ENCODE results near the gene HIBADH. TPM values are rescaled to one million over a fixed set of nuclear protein-coding genes. Genes with fewer than 3 reads are reported as not detected.
"Not testable (repeated sequence)": the region's sequence is repeated elsewhere in the genome, so short reads cannot be mapped to it uniquely, and the experiment has no call there.

Gene HIBADH
- total RNA-seq, 1 donor from 2014 or later: 29.8 TPM

DNA sequence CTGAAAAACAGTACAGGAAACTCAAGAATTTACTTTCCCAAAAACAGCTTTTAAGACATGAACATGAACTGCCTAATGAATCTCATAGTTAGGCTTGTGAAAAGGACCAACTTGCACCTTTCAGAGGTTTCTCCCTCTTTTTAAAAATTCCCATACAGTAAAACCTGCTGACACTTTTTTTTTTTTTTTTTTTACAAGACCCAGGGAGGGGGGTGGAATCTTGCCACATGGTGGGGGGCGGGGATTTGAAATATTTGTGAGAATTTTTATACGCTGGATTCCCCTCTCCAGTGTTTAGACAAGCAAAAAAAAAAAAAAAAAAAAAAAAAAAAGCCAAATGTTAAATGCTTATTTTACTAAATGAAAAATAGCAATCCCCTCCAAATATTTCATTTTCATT, 57.4 kb downstream of the HIBADH start:
- DNase-seq (ENCODE audit: extremely low read depth, low read depth, low spot score): no peak

DNA sequence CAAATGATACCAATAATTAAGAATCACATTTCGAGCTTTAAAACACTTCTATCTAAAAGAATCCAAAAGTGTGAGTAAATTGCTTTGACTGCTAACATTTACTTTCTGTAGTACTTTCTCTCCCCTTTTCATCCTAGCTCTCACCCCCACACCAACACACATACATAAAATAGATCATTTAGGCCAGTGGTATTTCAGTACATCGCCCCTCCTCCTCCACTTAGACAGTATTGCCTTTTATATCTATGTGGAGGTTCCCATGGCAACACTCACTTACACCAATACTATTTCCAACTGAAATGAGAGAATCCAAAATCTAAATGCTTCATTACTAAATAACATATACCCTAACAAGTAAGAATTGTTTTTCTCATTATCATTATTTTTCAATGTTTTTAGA, 58.9 kb downstream of the HIBADH start:
- DNase-seq (ENCODE audit: extremely low read depth, low read depth, low spot score): no peak

DNA sequence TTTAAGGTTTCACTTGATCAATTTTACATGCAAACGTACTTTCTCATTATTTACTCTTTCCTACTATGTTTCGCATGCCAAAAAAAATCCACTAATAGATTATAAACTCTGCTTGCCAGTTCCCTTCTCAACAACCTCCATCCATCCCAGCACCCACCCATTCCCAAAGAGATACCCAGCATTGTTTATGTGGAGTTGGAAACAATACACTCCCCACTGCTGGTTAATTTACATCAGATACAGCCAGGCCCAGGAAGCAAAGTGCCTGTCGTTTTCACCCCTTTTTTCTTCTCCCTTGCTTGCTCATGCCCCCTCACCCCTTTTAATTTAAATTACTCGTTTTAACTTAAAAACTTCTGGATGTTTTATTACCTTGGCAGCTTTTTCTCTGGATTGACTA, 59.9 kb downstream of the HIBADH start:
- DNase-seq (ENCODE audit: extremely low read depth, low read depth, low spot score): no peak

DNA sequence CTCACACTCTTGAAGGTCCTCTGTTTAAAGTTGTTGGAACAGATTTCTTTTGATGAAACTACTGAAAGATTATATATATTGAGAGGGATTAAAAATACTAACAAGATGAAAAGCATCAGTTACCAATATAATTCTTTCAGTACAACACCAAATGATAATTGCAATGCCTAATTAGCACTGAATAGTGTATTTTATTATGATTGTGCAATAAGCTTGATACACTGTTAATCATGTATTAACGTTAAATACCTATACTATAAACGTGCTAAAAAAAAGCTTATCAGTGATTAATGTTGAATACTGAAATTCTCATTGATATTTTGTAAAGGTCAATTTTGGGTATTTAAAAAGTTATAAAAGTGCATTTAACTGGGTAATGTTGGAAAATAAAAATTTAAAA, 61.5 kb downstream of the HIBADH start:
- no peak for DNase-seq (ENCODE audit: extremely low read depth, low read depth, low spot score)

DNA sequence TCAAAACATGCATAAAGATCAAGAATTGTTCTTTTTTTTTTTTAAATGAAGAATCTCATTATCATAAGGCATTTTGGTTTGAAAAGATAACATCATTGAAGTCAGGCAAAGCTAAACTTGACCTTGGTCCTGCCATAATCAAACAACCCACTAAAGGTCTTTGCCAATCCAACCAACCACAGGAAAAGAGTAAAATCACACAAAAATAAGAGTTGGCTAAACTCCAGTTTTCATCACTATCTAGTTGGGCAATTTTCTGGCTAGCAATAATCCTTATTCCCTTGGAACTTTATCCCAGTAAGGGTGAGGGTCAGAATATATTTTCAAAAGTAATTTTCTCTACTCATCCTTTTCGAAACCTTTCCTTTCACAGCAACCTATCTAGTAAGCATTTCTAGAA, 62.4 kb downstream of the HIBADH start:
- DNase-seq (ENCODE audit: extremely low read depth, low read depth, low spot score): no peak

DNA sequence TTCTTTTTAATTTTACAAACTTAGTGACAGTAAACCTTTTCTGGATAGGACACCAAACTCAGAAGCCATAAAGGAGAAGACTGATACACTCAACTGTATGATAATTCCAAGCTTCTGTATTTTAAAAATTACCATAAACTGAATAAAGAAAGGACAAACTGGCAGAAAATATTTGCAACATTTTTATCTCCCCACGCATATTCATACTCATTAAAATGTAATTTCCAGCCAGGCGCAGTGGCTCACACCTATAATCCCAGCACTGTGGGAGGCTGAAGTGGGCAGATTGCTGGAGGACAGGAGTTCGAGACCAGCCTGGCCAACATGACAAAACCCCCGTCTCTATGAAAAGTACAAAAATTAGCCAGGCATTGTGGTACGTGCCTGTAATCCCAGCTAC, 67.7 kb downstream of the HIBADH start:
- DNase-seq (ENCODE audit: extremely low read depth, low read depth, low spot score): no peak

DNA sequence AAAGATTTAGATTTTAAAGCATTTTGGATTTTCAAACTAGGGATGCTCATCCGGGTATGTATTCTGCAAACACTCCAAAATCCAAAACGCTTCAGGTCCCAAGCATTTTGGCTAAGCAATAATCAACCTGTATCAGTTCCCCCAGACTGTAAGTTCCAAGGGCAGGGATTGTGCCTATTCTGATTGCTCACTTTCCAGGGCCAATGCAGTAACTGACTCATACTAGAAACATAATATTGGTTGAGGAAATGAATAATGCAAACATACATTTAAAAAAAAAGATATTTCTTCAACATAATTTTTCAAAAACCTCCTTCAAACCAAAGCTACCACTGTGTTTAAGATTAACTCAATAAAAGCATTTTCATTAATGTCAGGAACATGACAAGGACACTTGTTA, 69.5 kb downstream of the HIBADH start:
- DNase-seq (ENCODE audit: extremely low read depth, low read depth, low spot score): no peak

DNA sequence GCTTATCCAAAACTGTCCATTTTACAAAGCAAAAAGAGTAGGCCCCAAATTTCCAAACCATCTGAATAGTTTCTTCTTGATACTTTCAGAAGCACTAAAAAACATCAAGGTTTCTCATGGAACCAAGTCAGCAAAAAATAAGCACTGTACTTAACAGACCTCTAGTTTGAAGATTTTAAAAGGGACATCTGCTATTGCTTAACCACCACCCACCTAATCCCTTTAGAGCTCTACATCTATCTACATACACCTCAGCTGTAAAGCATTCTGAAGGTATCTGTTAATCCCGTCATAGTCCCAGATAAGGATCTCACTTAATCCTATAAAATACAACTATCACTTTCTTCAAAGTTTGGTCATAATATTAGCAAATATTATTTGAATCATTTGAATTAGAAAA, 72.3 kb downstream of the HIBADH start:
- no peak for DNase-seq (ENCODE audit: extremely low read depth, low read depth, low spot score)

DNA sequence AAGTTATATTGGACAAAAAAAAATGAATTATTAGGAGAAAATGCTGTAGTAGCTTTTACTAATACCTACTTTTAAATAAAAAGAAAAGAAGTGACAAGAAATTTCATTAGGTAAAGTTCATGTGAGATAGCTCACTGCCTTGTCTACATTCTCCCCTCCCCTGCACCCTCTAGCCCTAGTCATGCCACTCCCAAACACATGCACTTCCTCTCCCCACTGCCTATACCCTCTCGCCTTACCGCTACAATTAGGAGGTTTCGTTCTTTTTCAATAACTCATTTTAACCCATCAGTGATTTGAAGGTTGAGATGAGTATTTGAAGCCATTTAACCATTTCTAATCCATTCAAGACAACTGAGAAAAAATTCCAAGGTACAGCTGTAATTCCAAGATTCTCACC, 75.3 kb downstream of the HIBADH start:
- no peak for DNase-seq (ENCODE audit: extremely low read depth, low read depth, low spot score)

DNA sequence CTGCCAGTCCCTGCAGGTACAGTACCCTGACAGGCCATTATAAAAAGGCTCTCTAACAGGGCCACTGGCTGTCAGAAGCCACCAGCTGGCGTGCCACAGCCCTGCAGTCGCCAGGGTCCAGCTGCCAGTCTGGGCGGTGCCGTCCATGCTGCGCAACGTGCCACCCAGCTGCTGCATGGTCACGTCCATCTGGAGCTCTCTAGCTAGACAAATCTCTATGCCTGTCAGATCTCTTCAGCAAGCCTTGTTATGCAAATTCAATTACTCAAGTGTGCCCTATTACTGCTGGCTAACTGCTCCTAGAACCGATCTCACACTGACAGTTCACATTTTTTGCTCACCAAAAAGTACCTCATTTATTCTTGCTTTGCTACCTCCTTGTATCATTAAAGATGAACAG, 75.9 kb downstream of the HIBADH start:
- no peak for DNase-seq (ENCODE audit: extremely low read depth, low read depth, low spot score)

DNA sequence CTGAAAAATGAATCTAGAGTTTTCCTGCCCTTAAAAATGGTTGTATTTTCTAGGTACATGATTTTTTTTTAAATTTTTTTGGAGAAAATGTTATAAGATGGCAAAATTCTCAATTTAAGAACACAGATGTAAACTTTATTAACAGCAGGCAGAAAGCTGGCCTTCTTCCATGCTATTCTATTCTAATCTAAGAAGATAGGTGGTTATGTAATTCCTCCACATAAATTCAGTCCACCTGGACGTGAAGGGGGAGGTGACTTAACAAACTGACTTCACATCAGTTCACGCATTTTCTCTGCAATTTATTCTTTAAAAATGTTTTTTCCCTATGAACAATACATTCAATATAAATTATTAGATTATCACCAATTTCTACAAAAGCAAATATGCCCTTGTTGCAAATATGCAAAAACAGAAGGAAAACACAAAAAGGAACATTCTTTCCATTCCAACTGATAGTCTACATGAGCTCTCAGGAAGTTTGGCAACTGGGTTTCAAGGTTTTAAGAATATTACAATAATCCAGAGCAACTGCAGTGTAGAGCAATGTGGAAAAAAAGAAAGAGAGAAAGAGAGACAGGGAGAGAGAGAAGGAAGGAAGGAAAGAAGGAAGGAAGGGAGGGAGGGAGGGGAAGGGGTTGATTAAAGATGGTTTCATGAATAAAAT, 76.8 kb downstream of the HIBADH start:
- no peak for DNase-seq (ENCODE audit: extremely low read depth, low read depth, low spot score)

DNA sequence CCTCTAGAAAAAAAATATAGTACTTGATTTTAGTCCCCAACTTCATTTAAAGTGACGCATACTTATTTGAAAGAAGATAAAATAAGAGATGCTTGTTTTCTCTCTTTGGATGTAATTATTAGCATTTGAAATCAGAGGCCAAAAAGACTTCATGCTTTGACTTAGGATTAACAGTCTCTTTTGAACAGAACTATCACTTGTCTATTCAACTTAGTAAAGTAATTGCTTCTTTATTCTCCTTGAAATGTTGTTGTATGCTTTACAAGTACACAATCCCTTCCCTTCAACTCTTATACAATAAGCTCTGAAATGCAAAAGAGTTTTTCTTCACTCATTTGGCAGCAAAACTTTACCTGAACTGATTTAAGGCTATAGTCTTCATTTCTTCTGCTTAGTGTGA, 80.8 kb downstream of the HIBADH start:
- no peak for DNase-seq (ENCODE audit: extremely low read depth, low read depth, low spot score)

DNA sequence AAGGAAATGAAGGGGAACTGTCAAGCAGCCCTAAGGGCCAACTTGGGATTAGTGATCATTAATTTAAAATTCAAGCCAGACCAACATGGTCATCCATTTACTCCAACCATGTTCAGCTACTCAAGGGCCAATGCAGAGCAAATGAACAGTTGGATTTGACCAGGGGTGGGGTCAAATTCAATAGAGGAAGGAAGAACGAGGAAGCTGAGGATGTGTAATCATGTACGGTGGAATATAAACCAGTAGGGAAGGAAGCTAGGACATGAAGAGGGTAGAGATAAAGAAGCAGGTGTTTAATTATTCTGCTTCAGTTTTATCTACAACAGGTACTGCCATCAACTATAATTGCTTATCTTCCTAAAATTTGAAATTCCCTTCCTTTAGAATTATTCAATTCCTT, 81.6 kb downstream of the HIBADH start:
- DNase-seq (ENCODE audit: extremely low read depth, low read depth, low spot score): no peak

DNA sequence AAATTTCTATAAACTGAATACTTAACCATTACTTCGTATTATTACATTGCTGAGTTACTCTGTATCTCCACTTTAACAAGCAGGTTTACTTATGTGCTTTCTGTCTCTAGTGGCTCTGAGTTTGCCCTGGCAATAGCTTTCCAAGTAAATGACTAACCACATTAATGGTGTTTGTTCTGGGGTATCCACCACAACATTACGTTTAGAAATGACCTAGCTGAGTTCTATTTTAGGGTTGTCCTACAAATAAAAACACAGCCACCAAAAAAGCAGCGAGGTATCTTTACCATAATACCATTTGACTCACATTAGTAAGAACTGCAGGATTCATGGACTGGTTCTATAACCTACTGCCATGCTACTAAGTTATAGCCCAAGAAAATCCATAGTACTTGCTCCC, 83.1 kb downstream of the HIBADH start:
- no peak for DNase-seq (ENCODE audit: extremely low read depth, low read depth, low spot score)

DNA sequence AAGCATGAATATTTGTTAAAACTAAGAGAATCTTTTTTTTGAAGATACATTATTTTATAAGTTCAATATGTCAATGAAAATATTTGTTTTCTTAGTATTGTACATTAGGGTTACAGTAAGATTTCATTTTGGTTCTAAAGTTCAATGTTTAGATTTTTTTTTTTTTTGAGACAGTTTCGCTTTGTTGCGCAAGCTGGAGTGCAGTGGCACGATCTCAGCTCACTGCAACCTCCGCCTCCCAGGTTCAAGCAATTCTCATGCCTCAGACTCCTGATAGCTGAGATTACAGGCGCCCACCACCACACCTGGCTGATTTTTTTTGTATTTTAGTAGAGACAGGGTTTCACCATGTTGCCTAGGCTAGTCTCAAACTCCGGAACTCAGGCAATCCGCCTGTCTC, 84.5 kb downstream of the HIBADH start:
- DNase-seq (ENCODE audit: extremely low read depth, low read depth, low spot score): not testable (repeated sequence)

DNA sequence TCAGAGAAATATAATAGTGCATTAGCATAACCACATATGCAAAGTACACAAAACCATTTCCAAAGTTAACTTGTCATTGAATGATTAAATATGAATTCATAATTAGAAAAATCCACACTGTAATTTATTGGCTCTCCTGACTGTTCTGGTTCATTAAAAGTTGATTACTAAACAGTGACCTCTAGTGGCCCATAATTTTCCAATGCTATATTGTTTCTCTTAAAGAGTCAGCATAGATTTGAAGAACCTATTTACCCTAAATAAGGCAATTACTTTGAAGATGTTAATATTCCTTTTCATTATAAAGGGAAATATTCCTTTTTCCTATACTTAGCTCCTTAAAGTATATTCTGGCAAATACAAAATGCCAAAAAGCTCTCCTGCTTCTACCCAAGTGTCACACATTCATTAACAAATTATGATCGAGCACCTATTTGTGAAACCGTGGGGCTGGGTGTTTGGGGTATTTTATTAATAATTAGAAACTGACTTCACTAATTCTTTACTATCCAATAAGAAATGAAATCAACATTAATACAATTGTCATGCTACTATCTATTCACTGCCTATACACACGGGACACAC, 86.2 kb downstream of the HIBADH start:
- DNase-seq (ENCODE audit: extremely low read depth, low read depth, low spot score): peak; percentile 25

DNA sequence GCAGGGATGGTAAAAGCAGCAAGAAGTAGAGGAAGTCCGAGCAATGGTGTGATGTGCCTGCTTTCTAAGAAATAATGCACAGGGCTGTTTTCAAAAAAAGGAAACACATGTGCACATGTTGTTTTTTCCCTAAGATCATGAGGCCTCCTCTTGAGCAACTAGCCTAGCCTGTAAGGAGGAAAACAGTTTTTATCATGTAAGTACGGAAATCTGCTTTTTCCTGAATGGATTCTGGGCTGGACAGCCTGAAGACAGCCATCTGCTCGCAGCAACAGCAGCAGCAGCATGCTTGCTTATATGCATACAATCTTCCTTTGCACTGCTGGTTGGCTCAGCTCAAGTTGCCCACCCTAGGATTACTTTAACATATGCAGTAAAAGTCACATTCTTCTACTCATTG, 87.1 kb downstream of the HIBADH start:
- no peak for DNase-seq (ENCODE audit: extremely low read depth, low read depth, low spot score)

DNA sequence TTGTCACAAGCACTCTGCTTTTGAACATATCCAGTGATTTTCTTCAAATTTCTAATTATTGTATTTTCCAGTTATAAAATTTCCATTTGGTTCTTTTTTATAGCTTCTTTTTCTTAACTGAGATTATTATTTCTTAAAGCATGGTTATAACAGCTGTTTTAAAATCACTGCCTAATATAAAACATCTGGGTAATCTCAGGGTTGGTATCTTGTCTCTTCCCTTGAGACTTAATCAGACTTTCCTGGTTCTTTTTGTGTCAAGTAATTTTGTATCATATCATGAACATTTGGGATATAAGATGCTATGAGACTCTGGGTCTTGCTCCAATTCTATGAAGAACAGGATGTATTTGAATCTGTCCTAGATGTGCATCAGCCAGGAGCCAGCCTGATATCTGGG, 93.6 kb downstream of the HIBADH start:
- no peak for DNase-seq (ENCODE audit: extremely low read depth, low read depth, low spot score)

DNA sequence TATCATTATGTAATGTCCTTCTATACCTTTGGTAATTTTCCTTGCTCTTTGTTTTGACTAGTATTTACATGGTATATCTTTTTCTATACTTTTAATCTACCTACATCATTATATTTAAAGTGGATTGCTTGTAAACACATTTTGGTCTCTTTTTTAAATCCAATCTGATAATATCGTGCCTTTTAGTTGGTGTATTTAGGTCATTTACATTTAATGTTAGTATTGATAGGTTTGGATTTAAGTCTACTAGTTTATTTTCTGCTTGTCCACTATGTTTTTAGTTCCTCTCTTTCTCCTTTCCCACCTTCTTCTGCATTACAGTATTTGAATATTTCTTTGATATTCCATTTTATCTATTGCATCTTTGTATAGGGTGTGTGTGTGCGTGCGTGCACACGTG, 95.4 kb downstream of the HIBADH start:
- DNase-seq (ENCODE audit: extremely low read depth, low read depth, low spot score): no peak

DNA sequence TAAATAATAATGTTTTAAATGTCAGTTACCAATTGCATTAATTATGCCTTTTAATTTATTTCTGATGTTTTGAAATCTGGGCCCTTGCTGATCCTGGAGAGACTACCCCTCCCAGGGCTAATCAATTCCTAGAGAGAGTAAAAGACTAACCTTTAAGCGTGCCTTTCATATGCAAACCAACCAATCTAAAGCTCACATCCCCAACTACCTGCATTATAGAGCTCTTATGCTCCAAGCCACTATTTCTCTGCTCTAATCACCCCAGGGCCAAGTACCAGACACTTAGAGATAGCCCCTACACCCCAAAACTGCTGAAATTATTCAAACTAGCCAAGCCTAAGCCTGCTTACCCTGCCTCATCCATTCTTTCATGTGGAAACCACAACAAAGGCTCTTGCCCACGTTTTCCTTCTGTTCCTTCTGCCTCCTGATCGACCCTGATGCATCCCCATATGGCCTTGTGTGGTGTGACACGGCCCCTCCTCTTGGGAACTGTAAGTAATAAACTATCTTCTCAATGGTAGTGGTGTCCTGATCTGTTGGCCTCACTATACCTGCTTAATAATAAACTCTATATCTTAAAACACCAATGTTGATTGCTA, 97.7 kb downstream of the HIBADH start:
- no peak for DNase-seq (ENCODE audit: extremely low read depth, low read depth, low spot score)

DNA sequence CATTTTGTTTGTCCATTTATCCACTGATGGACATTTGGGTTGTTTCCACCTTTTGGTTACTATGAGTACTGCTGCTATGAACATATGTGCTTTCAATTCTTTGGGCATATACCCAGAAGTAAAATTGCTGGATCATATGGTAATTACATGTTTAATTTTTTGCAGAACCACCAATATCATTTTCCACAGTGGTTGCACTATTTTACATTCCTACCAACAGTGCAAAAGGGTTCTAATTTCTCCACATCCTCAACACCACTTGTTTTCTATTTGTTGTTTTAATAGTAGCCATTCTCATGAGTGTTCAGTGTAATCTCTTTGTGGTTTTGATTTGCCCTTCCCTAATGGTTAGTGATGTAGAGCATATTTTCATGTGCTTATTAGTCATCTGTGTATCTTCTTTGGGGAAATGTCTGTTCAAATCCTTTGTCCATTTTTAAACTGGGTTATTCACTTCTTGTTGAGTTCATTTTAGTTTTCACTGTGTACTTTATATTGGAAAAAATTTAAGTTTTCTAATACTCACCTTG, 101.9 kb downstream of the HIBADH start:
- no peak for DNase-seq (ENCODE audit: extremely low read depth, low read depth, low spot score)

DNA sequence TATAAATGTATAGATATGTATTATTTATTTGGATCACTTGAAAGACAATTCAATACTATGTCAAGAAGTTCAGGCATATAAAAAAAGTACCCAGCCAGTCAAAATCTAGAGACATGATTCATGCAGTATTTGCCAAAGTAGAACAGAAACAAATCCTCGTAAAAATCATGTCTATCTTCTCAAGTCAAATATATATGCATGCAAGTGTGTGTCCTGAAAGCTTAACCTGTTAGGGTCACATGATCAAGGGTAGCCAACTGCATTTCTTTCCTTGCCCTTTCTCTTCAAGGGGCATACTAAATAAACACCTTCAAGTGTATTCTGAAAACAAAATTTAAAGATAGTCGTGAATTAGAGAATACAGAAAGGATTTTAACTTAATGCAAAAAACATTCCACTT, 107.0 kb downstream of the HIBADH start:
- DNase-seq (ENCODE audit: extremely low read depth, low read depth, low spot score): no peak

Data from glomerular endothelial cell (primary cell).